HUES64 (cell line): ENCODE data around the gene SLC25A18. TPM values are rescaled to one million over a fixed set of nuclear protein-coding genes. Genes with fewer than 3 reads are reported as not detected.
A peak's percentile ranks its signal among the peaks of the same experiment; 100 is the strongest.
"Not testable (repeated sequence)": the region's sequence is repeated elsewhere in the genome, so short reads cannot be mapped to it uniquely, and the experiment has no call there.

Source experiments
- H3K27ac ChIP-seq: 2 replicates; pipeline ENCODE4 v1.7.0; 2013; ENCODE audit warnings: low read depth, low read length, inconsistent platforms
- H3K27me3 ChIP-seq: 2 replicates; pipeline ENCODE4 v1.6.1; 2013; ENCODE audit warnings: mild to moderate bottlenecking, low read length; ENCODE audit not compliant: insufficient read depth
- H3K36me3 ChIP-seq: 2 replicates; pipeline ENCODE4 v1.6.1; 2013; ENCODE audit warnings: mild to moderate bottlenecking, low read length; ENCODE audit not compliant: insufficient read depth
- H3K4me1 ChIP-seq: 2 replicates; pipeline ENCODE4 v1.6.1; 2013; ENCODE audit warnings: mild to moderate bottlenecking, low read length, moderate library complexity; ENCODE audit not compliant: insufficient read depth
- H3K4me3 ChIP-seq: 2 replicates; pipeline ENCODE4 v1.5.1; 2013; ENCODE audit warnings: mild to moderate bottlenecking, low read length, moderate library complexity
- H3K9ac ChIP-seq: 2 replicates; pipeline ENCODE4 v1.6.1; 2013; ENCODE audit warnings: mild to moderate bottlenecking, low read depth, low read length
- H3K9me3 ChIP-seq: 2 replicates; pipeline ENCODE4 v1.6.1; 2013; ENCODE audit warnings: low read depth, low read length; ENCODE audit not compliant: insufficient read depth
- WGBS: fragments of 150-250, 120-280 bp; methylation state at CpG from one replicate; pipeline ENCODE4 v1.1.7; 2013; ENCODE audit warnings: missing lambda C conversion rate; 5-methylcytosine and 5-hydroxymethylcytosine counted together
- polyA plus RNA-seq, 2 experiments: library from polyadenylated mRNA; stranded (reverse); fragments of 50-300 nt; gene quantifications; one replicate each; pipeline ENCODE4 v1.2.3, GENCODE V29; 2013

The SLC25A18 gene, protein sequence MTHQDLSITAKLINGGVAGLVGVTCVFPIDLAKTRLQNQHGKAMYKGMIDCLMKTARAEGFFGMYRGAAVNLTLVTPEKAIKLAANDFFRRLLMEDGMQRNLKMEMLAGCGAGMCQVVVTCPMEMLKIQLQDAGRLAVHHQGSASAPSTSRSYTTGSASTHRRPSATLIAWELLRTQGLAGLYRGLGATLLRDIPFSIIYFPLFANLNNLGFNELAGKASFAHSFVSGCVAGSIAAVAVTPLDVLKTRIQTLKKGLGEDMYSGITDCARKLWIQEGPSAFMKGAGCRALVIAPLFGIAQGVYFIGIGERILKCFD
- 1.3 TPM for polyA plus RNA-seq (2013, experiment 1 of 2)
- polyA plus RNA-seq (2013, experiment 2 of 2): 1.2 TPM

DNA sequence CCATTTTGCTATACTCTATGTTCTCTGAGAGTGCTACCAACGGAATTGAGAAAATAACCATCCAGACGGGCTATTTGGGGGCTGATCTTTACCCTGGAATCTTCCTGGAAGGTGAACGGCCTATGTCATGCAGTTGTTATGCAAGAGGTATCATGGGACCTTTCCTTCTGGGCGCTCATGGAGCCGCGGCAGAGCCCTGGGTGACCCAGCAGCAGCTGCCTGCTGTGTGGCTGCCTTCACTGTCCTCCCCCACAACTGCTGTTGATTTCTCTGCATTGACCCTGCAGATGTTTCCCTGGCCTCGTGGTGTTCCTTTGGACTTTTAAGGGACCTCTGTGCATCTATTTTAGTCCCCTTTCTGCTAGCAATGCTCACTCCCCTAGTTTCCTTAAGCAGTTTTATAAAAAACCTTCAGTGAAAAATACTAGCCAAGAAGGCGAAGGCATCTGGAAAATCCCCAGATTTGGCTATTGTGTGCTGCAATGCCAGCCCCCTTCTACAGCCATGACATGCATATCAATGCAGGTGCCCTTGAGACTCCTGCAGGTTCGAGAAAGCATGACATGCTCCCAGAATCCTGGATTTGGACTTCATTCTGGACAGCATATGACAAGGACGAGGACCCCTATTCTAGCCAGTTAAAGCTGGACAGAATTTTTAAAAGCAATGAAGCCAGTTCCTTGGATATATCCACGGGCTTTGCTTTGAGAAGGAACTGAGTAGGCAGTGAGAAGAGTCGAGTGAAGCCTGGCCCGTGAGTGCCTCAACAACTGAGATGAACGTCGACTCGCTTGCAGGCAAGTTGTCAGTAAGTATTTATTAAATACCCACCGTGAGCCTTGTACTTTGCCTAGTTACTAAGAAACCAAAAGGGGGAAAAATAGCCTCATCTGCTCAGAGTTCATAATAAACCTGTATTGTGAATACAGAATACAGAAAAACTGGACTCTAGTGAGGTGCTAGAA is at the start of gene SLC25A18:
Gene SLC25A18 (plus strand): TSS at position 593 of the 965 bp plus-strand sequence. CDS start 16,447 bp downstream, outside the sequence.
- H3K27me3 ChIP-seq: no peaks in the 10 kb centered on the region
- peaks cover 22% of the 10 kb centered on the region for H3K36me3 ChIP-seq
- peak within 1 kb of the TSS; percentile 70 for H3K27ac ChIP-seq
- peak within 1 kb of the TSS; percentile 8; the same call in 1 of the 2 replicates for H3K9ac ChIP-seq
- no peak within 1 kb of the TSS for H3K4me3 ChIP-seq
- 71% methylated on average over 17 of the region's 17 CpGs for WGBS
- H3K9me3 ChIP-seq: 0 out of 2 replicates have a peak, but pooled peaks cover 12% of the 10 kb centered on the region
- H3K4me1 ChIP-seq: peaks cover 21% of the 10 kb centered on the region

DNA sequence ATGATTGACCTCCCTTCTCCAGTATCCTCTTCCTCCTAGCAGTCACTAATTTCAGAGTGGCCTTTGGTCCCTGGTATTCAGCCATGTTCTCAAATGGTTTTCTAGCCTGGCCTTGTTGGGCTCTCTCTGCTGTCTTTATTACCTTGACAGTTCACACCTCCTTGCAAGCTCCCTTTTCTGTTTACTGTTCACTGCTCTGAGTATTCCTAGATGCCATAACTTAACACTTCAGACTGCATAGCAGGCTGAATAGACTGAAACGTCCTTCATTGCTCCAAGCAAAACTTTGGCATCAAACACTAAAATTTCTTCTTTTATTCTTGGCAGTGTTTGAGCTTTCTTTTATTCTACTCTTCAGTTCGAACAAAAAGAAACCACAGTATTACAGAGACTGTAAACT is 49.7 kb upstream of the SLC25A18 start:
- H3K4me1 ChIP-seq: no peaks in the 10 kb centered on the region; the same call in 1 of the 2 replicates
- H3K27me3 ChIP-seq: no peaks in the 10 kb centered on the region
- no peak overlapping the region for H3K27ac ChIP-seq
- peaks cover 81% of the 10 kb centered on the region for H3K36me3 ChIP-seq
- H3K4me3 ChIP-seq: no peak overlapping the region
- H3K9ac ChIP-seq: no peak overlapping the region
- 88% methylated on average over 2 of the region's 2 CpGs for WGBS
- H3K9me3 ChIP-seq: no peaks in the 10 kb centered on the region

DNA sequence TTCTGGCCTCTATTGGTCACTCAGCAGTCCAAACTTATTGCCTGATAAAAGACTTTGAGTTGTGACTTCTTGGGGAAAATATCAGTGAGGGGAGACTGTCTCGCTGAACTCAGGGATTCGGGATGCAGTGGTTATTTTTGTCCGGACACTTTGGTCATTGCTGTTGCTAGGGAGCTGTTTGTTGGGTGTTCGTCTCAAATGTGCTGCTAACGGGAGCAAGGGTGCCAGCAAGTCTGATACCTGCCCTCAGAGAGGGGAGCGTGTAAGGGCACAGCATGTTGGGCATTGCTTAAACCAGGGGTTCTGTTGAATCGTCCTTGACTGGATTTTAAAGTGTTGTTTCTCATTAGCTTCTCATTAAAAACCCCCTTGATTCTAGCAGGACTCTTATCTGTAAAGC is 49.2 kb upstream of the SLC25A18 start:
- H3K4me1 ChIP-seq: no peaks in the 10 kb centered on the region; the same call in 1 of the 2 replicates
- no peaks in the 10 kb centered on the region for H3K27me3 ChIP-seq
- H3K9ac ChIP-seq: no peak overlapping the region
- WGBS: 97% methylated on average over 7 of the region's 7 CpGs
- H3K9me3 ChIP-seq: no peaks in the 10 kb centered on the region
- H3K27ac ChIP-seq: no peak overlapping the region
- H3K36me3 ChIP-seq: peaks cover 81% of the 10 kb centered on the region
- H3K4me3 ChIP-seq: no peak overlapping the region

DNA sequence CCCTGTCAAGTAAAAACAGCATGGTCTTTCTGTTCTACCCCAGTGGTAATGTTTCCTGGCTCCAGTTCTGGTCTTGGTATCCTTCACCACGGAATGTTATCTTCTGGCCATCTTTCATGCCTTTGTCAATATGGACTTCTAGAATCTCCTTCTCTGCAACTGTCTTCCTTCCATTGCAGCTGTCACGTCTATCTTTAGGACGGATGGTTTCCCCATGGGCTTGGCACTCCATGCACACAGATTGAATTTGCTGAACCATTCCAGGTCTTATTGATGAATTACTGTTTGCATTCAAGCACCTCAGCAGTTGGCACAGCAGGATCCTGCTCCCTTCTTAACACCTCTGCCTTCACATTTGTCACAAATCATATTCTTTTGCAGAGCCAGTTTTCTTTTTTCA is 44.9 kb upstream of the SLC25A18 start:
- H3K27me3 ChIP-seq: no peaks in the 10 kb centered on the region
- no peaks in the 10 kb centered on the region for H3K9me3 ChIP-seq
- H3K4me1 ChIP-seq: no peaks in the 10 kb centered on the region; the same call in 1 of the 2 replicates
- peaks cover 61% of the 10 kb centered on the region for H3K36me3 ChIP-seq
- H3K4me3 ChIP-seq: no peak overlapping the region
- H3K9ac ChIP-seq: no peak overlapping the region
- no peak overlapping the region for H3K27ac ChIP-seq
- WGBS: 89% methylated on average over 3 of the region's 3 CpGs

DNA sequence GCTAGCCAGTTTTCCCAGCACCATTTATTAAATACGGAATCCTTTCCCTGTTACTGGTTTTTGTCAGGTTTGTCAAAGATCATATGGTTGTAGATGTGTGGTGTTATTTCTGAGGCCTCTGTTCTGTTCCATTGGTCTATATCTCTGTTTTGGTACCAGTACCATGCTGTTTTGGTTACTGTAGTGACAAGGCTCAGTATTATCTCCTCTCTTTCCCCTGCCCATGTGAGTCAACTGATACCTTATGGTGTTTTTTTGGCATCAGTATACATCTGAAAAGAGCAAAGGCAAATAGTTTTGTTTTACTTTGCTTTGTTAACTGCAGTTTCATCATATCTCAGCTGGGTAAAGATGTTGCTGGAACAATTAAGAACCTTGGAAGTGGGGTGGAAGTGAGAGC is 41.3 kb upstream of the SLC25A18 start:
- H3K9me3 ChIP-seq, H3K4me3 ChIP-seq, H3K9ac ChIP-seq, H3K27me3 ChIP-seq, H3K27ac ChIP-seq, H3K4me1 ChIP-seq: not testable (repeated sequence)
- 100% methylated on average over 1 of the region's 1 CpG for WGBS
- peaks cover 66% of the 10 kb centered on the region for H3K36me3 ChIP-seq

DNA sequence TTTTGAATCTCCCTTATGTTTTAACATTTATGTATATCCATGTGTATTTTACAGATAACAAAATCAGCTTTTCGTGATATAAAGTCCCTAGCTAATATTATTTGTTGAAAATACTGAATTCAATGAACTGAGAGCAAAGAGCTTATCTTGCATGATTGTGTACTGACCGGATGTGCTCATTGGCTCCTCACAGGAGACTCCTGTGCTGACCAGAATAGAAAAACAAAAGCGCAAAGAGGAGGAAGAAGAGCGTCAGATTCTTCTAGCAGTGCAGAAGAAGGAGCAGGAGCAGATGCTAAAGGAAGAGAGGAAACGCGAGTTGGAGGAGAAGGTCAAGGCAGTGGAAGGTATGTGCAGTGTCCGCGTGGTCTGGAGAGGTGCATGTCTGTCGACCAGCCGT is 39.4 kb upstream of the SLC25A18 start:
- no peaks in the 10 kb centered on the region for H3K9me3 ChIP-seq
- no peaks in the 10 kb centered on the region for H3K4me1 ChIP-seq
- no peak overlapping the region for H3K27ac ChIP-seq
- H3K9ac ChIP-seq: no peak overlapping the region
- no peaks in the 10 kb centered on the region for H3K27me3 ChIP-seq
- H3K4me3 ChIP-seq: no peak overlapping the region
- peaks cover 64% of the 10 kb centered on the region for H3K36me3 ChIP-seq
- WGBS: 94% methylated on average over 10 of the region's 10 CpGs

DNA sequence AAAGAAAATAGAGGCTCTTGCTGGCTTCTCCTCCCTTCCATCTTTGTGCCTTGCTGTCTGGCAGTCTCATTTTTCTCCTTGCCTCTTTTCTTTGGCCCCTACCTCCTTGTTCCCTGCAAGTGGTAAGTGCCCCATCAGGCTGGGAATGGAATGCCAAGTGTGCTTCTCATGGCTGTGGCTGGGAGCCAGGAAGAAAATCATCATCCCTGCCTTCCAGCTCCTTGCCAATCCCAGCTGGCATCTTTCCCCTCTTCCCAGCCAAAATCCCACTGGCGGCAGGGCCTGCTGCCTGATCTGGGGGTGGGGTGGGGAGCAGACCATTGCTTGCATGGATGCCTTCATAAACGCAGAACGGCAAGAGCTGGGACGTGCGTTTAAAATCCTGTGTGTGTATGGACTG is 27.0 kb upstream of the SLC25A18 start:
- Histone ChIP-seq H3K4me3 (no peak overlapping the region), H3K4me1 (no peaks in the 10 kb centered on the region), H3K27me3 (no peaks in the 10 kb centered on the region), H3K36me3 (peaks cover 67% of the 10 kb centered on the region), H3K27ac (0 out of 2 replicates have a peak overlapping the region, but pooled peaks have one; percentile 29), H3K9ac (no peak overlapping the region), H3K9me3 (no peaks in the 10 kb centered on the region)
- 95% methylated on average over 5 of the region's 5 CpGs for WGBS

DNA sequence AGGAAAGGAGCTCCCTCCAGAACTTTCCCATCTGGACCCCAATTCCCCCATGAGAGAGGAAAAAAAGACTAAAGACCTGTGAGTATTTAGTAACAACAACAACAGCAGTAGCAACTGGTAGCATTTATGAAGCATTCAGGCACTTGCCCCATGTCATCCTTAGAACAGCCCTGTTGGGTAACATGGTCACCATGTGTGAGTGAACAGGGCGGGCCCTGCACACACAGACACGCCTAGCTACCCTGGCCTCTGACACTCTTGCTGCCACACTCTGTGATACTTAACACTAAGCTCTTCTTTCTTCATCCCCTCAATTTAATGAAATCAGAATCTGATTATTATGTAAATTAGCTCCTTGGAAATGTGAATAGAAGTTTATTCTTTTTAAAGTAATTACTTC is 26.1 kb upstream of the SLC25A18 start:
- 94% methylated on average over 2 of the region's 2 CpGs for WGBS
- Histone ChIP-seq H3K27me3 (no peaks in the 10 kb centered on the region), H3K4me1 (no peaks in the 10 kb centered on the region), H3K4me3 (no peak overlapping the region), H3K9ac (no peak overlapping the region), H3K27ac (no peak overlapping the region), H3K9me3 (no peaks in the 10 kb centered on the region), H3K36me3 (peaks cover 70% of the 10 kb centered on the region)

DNA sequence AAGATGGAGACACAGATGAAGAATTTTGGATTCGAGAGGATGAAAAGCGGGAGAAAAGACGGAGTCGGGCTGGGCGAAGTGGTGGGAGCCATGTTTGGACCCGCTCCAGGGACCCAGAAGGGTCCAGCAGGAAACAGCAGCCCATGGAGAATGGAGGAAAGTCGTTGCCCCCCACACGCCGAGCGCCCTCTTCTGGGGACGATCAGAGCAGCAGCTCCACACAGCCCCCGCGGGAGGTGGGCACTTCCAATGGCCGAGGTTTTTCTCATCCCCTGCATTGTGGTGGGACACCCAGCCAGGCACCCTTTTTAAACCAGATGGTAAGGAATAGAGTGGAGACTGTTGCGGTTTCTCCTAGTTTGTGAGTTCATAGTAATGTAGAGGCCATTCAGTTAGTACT is 22.8 kb upstream of the SLC25A18 start:
- H3K27me3 ChIP-seq: no peaks in the 10 kb centered on the region
- no peaks in the 10 kb centered on the region for H3K9me3 ChIP-seq
- peaks cover 91% of the 10 kb centered on the region for H3K36me3 ChIP-seq
- 89% methylated on average over 15 of the region's 15 CpGs for WGBS
- no peak overlapping the region for H3K9ac ChIP-seq
- H3K4me3 ChIP-seq: no peak overlapping the region
- H3K27ac ChIP-seq: no peak overlapping the region
- H3K4me1 ChIP-seq: no peaks in the 10 kb centered on the region

DNA sequence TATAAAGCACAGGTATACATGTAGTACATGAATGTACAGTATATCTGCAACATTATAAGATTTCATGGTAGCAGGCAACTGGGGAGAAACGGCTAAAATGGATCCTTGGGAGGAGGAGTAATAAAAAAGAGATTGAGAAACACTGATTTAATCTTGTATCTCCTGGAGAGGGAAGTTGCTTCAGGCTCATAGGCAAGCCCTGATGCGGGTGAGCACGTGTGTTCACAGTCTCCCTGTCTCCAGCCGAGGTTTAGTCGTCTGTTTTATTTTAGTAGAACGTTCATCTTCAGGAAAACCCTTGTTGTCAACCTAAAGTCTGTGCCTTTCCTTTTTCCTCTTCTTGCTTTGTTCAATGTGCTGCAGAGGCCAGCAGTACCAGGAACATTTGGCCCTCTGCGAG is 21.8 kb upstream of the SLC25A18 start:
- Histone ChIP-seq H3K9ac (no peak overlapping the region), H3K36me3 (peaks cover 91% of the 10 kb centered on the region), H3K27ac (no peak overlapping the region), H3K4me3 (no peak overlapping the region), H3K27me3 (no peaks in the 10 kb centered on the region), H3K4me1 (no peaks in the 10 kb centered on the region), H3K9me3 (no peaks in the 10 kb centered on the region)
- 96% methylated on average over 7 of the region's 7 CpGs for WGBS

DNA sequence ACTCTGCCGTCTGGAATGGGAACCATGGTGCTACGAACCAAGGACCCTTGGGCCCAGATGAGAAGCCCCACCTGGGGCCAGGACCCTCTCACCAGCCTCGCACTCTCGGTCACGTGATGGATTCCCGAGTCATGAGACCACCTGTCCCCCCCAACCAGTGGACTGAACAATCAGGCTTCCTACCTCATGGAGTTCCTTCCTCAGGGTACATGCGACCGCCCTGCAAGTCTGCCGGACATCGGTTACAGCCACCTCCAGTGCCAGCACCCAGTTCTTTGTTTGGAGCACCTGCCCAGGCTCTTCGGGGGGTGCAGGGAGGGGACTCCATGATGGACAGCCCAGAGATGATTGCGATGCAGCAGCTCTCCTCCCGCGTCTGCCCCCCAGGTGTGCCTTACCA is 20.8 kb upstream of the SLC25A18 start:
- Histone ChIP-seq H3K9ac (no peak overlapping the region), H3K36me3 (peaks cover 90% of the 10 kb centered on the region), H3K4me1 (no peaks in the 10 kb centered on the region), H3K27me3 (no peaks in the 10 kb centered on the region), H3K27ac (no peak overlapping the region), H3K9me3 (no peaks in the 10 kb centered on the region), H3K4me3 (no peak overlapping the region)
- 95% methylated on average over 14 of the region's 14 CpGs for WGBS
